HG03354 (cell line): ENCODE data around the gene FBN1.

Experiments used
- ATAC-seq: cut with Tn5 transposase; IDR thresholded peaks from one replicate; pipeline ENCODE4 v1.9.1; 2021; ENCODE audit warnings: mild to moderate bottlenecking; ENCODE audit not compliant: unreplicated experiment, poor library complexity, severe bottlenecking

Gene FBN1

DNA sequence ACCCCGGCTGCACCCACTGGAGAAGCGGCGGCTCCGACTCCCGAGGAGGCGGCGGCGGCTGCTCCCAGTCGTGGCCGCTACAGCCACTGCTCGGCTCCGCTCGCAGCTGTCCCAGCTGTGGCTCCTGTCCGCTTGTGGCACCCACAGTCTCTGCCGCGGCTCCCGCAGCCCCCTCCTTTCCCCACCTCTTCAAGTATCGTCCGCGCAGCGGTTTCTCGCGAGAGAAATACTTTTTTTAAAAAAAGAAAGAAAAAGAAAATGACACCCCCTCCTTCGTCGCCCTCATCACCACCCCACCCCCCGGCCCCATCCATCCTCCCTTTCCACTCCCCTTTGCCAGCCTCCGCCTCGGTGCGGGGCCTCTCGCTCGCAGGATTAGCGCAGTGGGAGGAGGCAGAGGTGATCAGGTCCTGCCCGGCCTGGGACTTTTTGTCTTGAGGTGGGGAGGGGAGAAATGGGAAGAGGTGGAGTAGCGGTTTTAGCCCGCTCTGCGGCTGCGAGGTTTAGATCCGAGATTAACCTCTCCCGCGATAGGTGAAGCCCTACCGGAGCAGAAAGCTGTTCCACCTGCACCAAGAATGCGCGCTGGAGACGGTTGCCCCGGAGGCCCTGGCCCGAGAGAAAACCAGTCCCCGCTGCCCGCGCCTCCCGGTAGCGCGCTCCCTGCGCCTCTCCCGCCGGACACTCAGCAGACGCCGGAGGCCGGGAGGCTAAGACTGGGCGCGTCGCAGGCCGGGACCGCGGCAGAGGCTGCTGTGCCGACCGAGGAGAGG is at the start of gene FBN1:
Gene FBN1, minus strand, starts transcription at position 152 of the 773 bp plus-strand sequence. CDS start 940 bp downstream, outside the sequence.
- peak; percentile 75 for ATAC-seq

- ATAC-seq, result no peak
These were observed 48.0 kb upstream of the FBN1 start for GRCh38 chr15:48693484-48693883.

- no peak for ATAC-seq
These were observed 43.0 kb upstream of the FBN1 start for GRCh38 chr15:48688493-48688892.

DNA sequence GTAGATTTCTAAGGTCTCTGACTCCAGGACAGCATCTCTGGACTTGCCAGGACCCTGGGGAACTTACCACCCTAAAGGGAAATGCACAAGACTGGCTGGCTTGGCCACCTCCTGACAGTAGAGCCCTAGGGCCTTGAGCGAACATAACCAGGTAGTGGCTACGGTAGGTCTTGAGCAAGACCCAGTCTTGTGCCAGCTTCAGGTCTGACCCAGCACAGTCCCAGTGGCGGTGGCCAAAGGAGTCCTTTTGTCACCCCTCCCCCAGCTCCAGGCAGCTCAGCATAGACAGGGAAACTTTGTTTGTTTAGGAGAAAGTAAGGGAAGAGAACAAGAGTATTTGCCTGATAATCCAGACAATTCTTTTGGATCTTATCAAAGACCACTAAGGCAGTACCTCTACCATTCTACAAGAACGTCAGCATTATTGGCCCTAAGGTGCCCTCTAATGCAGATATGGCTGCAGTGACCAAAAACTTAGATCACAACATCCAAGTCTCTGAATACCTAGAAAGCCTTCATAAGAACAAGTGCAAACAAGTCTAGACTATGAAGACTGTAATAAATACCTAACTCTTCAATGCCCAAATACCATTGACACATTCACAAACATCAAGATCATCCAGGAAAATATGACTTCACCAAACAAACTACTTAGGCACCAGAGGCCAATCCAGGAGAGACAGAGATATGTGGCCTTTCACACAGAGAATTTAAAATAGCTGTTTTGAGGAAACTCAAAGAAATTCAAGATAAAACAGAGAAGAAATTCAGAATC is 38.7 kb upstream of the FBN1 start:
- ATAC-seq, result no peak

GRCh38 chr15:48682942-48683651 is 37.6 kb upstream of the FBN1 start:
- ATAC-seq, result no peak

DNA sequence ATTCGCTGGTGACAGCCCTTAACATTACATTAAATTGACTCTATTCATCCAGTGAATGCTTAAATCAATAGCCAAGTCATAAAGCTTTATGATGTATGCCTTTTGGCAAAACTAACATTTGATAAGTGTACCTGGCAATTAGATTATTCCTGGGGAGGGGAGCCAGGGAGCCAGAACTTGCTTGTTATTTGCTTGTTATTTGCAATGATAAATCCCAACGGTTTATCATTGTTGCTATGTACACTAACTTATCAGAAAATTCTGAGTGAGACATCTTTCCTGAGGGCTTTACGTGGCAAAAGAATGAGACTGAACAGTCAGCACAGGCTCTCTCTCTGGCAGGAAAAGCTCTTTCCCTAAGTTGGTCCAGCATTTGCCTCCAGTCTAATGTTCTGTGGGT is 35.8 kb upstream of the FBN1 start:
- no peak for ATAC-seq

DNA sequence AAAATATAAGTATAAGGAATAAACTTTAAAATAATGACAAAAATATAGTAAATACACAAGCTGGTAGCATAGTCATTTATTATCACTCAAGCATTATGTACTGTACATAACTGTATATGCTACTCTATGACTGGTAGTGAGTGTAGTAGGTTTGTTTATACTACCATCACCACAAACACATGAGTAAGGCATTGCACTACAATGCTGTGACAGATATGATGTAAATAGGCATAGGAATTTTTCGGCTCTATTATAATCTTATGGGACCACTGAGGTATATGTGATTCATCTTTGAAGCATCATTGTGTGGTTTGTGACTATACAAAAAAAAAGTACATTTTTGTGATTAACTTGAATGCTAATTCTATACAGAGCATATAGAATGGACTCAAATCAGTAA is 35.3 kb upstream of the FBN1 start:
- no peak for ATAC-seq

DNA sequence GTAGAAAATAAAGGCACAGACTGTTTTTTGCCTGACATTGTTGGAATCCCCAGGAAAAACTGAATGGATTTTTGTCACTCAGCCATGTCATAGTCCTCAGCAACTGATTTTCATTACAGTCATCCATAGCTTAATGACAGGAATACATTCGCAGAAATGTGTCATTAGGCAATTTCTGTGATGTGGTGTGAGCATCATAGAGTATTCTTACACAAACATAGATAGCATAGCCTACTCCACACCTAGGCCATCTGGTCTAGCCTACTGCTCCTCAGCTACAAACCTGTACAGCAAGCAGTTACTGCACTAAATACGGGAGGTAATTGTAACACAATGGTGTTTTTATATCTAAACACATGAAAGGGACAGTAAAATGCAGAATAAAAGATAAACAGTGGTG is 34.4 kb upstream of the FBN1 start:
- no peak for ATAC-seq

DNA sequence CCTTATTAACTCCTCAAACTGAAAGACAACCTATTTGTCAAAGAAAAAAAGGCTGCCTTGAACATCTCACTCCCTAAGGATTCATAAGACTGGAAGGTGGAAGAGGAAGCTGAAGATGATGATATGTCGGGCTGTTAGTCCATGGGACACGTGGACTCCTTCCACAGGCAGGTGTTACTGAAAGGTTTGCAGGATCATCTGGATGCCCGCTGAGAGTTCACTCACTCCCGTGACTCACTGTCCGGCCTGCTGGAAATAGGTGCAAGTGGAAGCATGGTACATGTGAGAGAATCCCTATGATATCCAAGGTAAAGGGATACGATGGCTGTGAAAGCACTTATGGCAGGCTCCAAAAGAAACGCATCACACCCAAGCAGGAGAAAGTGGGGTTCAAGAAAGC is 33.3 kb upstream of the FBN1 start:
- ATAC-seq, result no peak

GRCh38 chr15:48677821-48678220 is 32.3 kb upstream of the FBN1 start:
- no peak for ATAC-seq

- no peak for ATAC-seq
These were observed 29.9 kb upstream of the FBN1 start for GRCh38 chr15:48675436-48675835.

DNA sequence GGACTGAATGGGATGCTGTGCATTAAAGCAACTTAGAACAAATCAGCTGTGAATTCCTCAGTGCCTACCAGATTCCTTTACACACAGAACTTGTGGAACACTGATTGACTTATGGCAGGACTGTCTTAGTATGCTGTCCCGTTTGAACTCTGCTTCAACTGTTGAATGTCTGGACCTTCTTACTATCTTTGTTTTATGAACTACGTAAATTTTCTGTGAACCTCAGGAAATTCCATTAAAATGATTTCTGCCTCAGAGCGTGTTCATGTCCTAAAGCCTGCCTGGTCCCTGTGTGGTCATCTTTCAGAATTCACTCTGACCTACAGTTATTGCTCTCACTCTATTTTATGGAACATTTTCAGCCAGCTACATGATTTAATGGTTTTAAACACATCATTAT is 29.4 kb upstream of the FBN1 start:
- no peak for ATAC-seq

DNA sequence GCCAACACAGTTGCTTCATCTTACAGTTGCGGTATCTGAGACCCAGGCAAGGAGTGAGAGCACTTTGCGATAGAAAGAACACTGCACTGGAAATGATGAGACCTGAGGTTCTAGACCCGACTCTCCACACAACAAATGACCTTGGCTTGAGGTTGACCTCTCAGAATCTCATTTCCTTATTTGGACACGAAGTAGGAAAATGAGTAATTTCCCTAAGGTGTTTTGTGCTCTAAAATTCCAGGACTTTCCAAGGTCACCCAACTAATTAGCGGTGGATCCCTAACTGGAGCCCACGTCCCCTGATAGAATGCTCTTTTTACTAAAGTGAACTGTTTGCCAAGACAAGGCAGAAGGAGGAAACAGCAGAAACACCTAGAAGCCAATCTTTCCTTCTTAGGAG is 26.7 kb upstream of the FBN1 start:
- ATAC-seq, result no peak

- ATAC-seq, result no peak
These were observed 25.9 kb upstream of the FBN1 start for GRCh38 chr15:48671103-48672022.

- no peak for ATAC-seq
These were observed 22.2 kb upstream of the FBN1 start for GRCh38 chr15:48667701-48668100.

DNA sequence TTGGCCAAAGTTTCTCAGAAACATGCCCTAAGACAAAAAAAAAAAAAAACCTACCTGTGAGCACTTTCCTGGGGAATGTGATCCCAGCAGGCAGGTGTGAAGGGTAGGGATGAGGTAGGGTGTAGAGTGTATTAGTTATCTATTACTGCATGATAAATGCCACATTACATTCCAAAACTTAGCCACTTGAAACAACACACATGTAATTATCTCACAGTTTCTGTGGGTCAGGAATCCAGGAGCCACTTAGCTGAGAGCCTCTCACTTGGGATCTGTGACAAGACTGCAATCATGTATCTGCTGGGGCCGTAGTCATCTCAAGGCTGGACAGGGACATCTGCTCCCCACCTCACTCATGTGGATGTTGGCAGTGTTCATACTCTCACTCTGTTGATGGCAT is 18.9 kb upstream of the FBN1 start:
- no peak for ATAC-seq

- no peak for ATAC-seq
These were observed 12.6 kb upstream of the FBN1 start for GRCh38 chr15:48657950-48658591.

DNA sequence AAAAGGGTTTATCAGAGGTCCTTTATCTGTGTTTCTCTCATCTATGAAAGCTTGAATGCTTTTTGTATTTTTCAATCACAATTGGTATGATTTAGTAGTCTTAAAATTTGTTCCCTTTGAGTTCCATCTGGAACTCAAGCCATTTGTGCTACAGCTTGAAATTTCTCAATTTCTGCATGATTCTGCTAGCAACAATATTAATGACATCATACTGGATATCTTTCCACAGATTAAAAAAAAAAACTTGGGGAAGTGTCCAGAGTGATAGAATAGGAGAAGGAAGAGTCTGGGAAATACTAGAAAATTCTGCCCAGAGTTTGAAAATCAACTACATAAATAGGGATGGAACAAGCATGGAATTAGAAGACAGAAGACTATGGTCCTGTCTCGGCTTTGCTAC is 9.3 kb upstream of the FBN1 start:
- ATAC-seq, result no peak
